ENCODE results near the gene PGA5.

PGA5 gene

GRCh38 chr11:61259363-61259762 lies 18.4 kb downstream of the PGA5 start:
- no peak overlapping the region for H3K4me3 ChIP-seq (ENCODE audit: low read length)
- DNase-seq (ENCODE audit: low read depth, low spot score), result no peak

GRCh38 chr11:61264371-61264770 lies 23.4 kb downstream of the PGA5 start:
- no peak for DNase-seq (ENCODE audit: low read depth, low spot score)

GRCh38 chr11:61264795-61265194 lies 23.8 kb downstream of the PGA5 start:
- DNase-seq (ENCODE audit: low read depth, low spot score), result no peak
- no peak overlapping the region for H3K4me3 ChIP-seq (ENCODE audit: low read length)

More at GRCh38 chr11:61264371-61264770, 23.4 kb downstream of the PGA5 start:
- no peak overlapping the region for H3K4me3 ChIP-seq (ENCODE audit: low read length)

GRCh38 chr11:61265357-61265756 lies 24.4 kb downstream of the PGA5 start:
- no peak overlapping the region for H3K4me3 ChIP-seq (ENCODE audit: low read length)
- DNase-seq (ENCODE audit: low read depth, low spot score), result no peak

DNA sequence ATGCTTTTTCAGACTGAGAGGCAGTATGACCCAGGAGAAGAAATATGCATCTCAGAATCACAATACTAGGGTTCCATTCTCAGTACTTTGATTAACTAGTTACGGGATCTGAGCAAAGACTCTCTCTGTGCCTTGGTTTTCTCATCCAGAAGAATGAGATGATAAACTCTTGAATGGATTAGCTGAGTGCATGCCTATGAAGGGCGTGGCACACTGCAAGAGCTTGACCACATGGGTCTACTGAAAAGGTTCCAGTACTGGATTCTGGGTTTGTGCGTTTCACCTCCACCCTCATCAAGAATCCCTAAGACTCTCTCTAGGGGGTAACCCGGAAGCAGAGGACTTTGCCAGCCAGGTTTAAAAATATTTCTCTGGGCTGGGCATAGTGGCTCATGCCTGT lies 25.6 kb downstream of the PGA5 start:
- H3K4me3 ChIP-seq (ENCODE audit: low read length), result no peak overlapping the region
- no peak for DNase-seq (ENCODE audit: low read depth, low spot score)

- DNase-seq (ENCODE audit: low read depth, low spot score), result no peak
- H3K4me3 ChIP-seq (ENCODE audit: low read length), result no peak overlapping the region
Observed at GRCh38 chr11:61267437-61267841, 26.5 kb downstream of the PGA5 start.

DNA sequence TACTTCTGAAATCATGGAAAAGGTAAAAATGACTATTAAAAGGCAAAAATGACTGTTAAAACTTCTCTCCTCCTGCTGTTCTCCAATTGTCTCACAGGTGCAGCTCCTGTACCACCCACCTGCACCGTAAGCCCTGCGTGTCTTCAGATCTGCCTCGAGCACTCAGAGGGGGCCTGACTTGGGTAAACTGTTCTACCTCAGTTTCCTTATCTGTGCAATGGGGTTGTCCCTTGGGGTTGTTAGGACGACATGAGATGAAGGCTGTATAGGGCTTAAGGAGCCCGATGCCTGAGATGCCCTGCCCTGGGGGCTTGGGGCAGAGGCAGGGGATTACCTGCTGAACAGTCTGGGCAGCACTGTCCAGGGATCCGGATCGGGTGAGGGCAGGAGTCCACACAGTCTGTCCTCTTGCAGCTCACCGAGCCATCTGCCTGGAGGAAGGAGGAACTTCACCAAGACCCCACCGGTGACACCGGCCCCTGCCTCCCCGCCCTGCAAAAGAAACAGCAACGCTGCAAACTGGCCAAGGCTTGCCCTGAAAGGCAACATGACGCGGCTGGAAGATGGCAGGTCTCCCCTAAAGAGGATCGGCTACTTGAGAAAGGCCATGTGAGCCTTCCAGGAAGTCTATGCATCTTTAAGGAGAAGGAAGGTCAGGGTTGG lies 27.7 kb downstream of the PGA5 start:
- no peak overlapping the region for H3K4me3 ChIP-seq (ENCODE audit: low read length)
- DNase-seq (ENCODE audit: low read depth, low spot score), result no peak

- H3K4me3 ChIP-seq (ENCODE audit: low read length), result no peak overlapping the region
- DNase-seq (ENCODE audit: low read depth, low spot score), result no peak
Observed at GRCh38 chr11:61270354-61271076, 29.5 kb downstream of the PGA5 start.

GRCh38 chr11:61272731-61273130 lies 31.8 kb downstream of the PGA5 start:
- H3K4me3 ChIP-seq (ENCODE audit: low read length), result no peak overlapping the region
- no peak for DNase-seq (ENCODE audit: low read depth, low spot score)

DNA sequence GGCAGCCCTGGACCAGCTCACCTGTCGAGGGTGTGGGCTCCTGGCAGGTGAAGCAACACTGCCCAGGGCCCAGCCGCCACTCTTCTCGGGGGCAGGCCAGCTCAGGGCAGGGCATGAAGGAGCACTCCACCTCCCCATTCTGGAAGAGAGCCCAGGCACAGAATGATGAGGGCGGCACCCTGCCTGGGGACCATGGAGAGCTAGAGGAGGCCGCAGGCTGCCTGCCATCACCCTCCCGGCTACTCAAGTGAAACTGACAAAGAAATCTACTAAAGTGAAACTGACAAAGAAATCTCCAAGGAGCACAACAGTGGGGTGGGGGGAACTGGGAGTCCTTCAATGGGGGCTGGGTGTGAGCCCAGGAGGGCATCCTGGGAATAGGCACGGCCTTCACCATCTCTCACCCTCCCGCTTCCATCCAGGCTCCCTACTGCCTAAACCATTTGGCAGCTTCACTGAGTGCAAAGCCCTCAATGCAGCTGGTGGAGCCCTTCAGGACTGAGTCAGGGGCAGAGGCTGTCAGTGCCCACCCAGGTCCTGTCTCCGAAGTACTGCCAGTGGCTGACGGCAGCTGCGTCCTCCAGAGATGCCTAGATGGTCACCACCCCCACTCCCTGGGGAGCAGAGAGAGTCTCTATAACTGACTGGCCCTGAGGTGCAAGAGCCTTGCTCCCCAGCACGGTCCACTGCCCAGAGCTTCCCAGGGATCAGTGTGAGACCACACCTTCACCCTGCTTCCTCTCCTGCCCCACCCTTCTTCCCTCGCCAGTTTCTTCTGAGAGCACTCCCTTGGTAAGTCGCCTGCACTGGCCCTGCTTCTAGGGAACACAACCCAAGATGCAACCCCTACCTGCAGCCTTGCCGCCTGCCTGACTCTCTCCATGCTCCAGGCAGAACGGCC lies 32.5 kb downstream of the PGA5 start:
- no peak overlapping the region for H3K4me3 ChIP-seq (ENCODE audit: low read length)
- DNase-seq (ENCODE audit: low read depth, low spot score), result no peak

DNA sequence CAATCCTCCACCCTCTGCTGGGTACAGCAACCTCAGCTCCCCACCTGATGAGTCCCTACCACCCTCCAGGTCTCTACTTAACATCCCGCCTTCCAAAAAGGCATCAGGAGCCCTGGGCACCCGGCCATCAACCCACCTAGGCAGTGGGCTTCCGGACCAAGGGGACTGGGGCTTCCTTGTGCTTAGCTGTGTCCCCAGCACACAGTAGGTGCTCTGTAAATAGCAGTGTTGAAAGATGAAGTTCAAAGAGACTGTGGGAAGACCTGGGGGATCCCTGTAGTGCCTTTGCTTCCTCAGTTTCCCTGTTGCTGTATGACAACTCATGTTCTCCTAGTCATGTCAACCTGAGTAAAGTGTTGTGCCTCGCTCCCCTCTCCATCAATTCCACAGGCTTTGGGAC lies 33.1 kb downstream of the PGA5 start:
- no peak overlapping the region for H3K4me3 ChIP-seq (ENCODE audit: low read length)
- DNase-seq (ENCODE audit: low read depth, low spot score), result no peak

- DNase-seq (ENCODE audit: low read depth, low spot score), result no peak
- H3K4me3 ChIP-seq (ENCODE audit: low read length), result no peak overlapping the region
Observed at GRCh38 chr11:61275191-61275590, 34.2 kb downstream of the PGA5 start.

DNA sequence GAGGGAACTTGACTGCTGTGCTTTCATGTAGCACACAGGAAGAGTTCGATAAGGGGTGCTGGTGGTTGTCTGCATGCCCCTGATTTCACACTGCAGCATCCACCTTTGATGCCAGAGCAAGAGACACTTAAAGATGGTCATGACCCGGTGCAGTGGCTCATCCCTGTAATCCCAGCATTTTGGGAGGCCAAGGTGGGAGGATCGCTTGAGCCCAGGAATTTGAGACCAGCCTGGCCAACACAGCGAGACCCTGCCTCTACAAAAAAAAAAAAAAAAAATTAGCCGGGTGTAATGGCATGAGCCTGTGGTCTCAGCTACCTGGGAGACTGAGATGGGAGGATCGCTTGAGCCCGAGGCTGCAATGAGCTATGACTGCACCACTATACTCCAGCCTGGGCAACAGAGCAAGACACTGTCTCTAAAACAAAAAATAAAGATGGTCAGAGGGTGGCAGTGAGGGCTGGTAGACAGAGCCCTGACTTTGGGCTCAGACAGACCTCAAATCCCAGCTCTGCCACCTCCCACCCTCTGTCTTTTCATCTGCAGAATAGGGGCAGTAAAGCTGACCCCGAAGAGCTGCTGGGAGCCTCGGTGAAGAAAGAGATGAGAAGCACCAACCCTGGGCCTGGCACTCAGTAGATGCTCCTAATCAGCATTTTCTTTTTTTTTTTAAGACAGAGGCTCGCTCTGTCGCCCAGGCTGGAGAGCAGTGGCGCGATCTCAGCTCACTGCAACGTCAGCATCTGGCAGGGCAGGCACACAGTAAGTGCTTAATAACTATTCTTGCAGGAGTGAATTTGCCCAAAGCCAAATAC lies 36.4 kb downstream of the PGA5 start:
- DNase-seq (ENCODE audit: low read depth, low spot score), result no peak
- no peak overlapping the region for H3K4me3 ChIP-seq (ENCODE audit: low read length)

GRCh38 chr11:61278001-61278470 lies 37.1 kb downstream of the PGA5 start:
- H3K4me3 ChIP-seq (ENCODE audit: low read length), result no peak overlapping the region
- no peak for DNase-seq (ENCODE audit: low read depth, low spot score)

DNA sequence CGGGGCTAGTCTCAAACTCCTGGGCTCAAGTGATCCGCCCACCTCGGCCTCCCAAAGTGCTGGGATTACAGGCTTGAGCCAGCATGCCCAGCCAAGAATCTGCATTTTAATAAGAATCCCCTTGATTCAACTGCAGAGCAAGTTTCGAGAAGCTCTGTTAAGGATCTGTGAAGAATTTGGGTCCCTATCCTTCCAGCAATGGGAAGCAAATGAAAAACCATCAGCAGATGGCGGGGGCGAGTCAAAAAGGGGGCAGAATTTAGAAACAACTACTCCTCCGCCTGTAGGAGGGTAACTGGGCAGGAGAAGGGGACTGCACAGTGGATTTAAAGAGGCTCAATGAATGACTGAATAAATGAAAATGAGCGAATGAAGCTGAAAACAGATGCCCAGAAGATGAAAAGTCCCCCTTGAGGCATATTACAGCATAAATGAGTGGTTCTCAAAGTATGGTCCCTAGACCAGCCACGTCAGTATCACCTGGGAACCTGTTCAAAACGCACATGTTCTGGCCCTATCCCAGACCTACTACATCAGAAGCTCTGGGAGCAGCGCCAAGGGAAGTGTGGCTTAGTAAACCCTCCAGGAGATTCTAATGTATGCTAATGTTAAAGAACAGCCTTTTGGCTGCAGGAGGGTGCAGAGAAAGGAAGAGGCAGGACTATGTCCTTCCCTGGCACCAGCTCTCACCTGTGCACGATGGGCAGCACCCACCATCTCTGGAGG lies 39.1 kb downstream of the PGA5 start:
- no peak for DNase-seq (ENCODE audit: low read depth, low spot score)
- no peak overlapping the region for H3K4me3 ChIP-seq (ENCODE audit: low read length)

DNA sequence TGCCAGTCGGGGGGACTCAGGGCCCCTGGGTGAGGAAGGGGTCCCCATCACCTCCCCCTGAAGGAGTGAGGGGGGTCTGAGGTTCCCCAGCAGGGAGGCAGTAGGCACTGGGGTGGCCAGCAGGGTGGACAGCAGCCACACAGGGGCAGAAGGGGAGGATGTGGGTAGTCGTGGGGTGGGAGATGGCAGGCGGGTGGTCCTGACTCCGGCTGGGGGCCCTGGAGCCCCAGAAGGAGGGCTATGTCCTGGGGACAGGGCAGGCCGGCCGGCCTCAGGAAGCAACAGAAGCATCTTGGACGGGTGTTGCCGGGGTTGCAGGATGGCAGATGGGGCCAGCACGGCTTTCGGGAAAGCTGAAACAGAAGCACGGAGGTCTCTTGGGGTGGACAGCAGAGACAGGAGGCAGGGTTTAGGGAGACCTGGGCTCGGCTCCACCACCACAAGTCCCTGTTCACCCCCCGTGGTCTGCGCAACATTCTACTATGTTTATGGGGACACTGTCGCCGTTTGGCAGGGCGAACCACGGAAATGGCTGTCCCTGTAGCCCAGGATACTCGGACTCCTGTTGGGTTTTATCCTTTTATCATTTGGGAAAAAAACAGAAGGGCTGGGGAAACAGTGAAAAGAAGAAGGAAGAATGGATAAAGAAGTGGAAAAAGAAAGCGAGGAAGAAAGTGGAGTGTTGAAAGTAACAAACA lies 40.1 kb downstream of the PGA5 start:
- H3K4me3 ChIP-seq (ENCODE audit: low read length), result no peak overlapping the region
- DNase-seq (ENCODE audit: low read depth, low spot score), result no peak

GRCh38 chr11:61281581-61282250 lies 40.7 kb downstream of the PGA5 start:
- no peak overlapping the region for H3K4me3 ChIP-seq (ENCODE audit: low read length)

More at GRCh38 chr11:61281581-61282250, 40.7 kb downstream of the PGA5 start:
- no peak for DNase-seq (ENCODE audit: low read depth, low spot score)
